Heart right ventricle (tissue), 16 donors: ENCODE measurements around the gene LPP. TPM values are rescaled to one million over a fixed set of nuclear protein-coding genes. Genes with fewer than 3 reads are reported as not detected.
A peak's percentile ranks its signal among the peaks of the same experiment; 100 is the strongest.

Source experiments
- ATAC-seq, 8 donors: fragments of 200-7000 bp; cut with Tn5 transposase; one replicate each; pipeline ENCODE4 v1.9.1; 2020; ENCODE audit warnings: mild to moderate bottlenecking in 8 of 8, moderate library complexity in 8 of 8, moderate number of reproducible peaks in 1 of 8
- DNase-seq, 2 donors: peaks; one replicate each; pipeline ENCODE4 v3.0.0-alpha.2; 2020
- H3K27ac ChIP-seq, 10 donors: fragments of 200-600 bp; sonication (generic) in 2 of 10; one replicate each; pipeline versions ENCODE4 v1.5.0 to v1.8.0; 2020 to 2022; ENCODE audit warnings: mild to moderate bottlenecking in 3 of 10
- H3K27me3 ChIP-seq, 7 donors: fragments of 200-600 bp; one replicate each; pipeline ENCODE4 v1.8.0; 2021 to 2022; ENCODE audit warnings: mild to moderate bottlenecking in 2 of 7
- H3K36me3 ChIP-seq, 9 donors: fragments of 200-600 bp; sonication (generic) in 1 of 9; one replicate each; pipeline versions ENCODE4 v1.5.0 to v1.8.0; 2020 to 2022; ENCODE audit warnings: mild to moderate bottlenecking in 2 of 9
- H3K4me1 ChIP-seq, 9 donors: fragments of 200-600 bp; sonication (generic) in 1 of 9; one replicate each; pipeline versions ENCODE4 v1.5.0 to v1.8.0; 2020 to 2022; ENCODE audit warnings: mild to moderate bottlenecking in 4 of 9
- H3K4me3 ChIP-seq, 10 donors: fragments of 200-600 bp; sonication (generic) in 2 of 10; one replicate each; pipeline versions ENCODE4 v1.5.0 to v1.8.0; 2020 to 2022; ENCODE audit warnings: mild to moderate bottlenecking in 7 of 10, moderate library complexity in 2 of 10
- H3K9me3 ChIP-seq, 11 donors: fragments of 200-600 bp in 10 of 11; sonication (generic) in 2 of 11; one replicate each; pipeline versions ENCODE4 v1.5.0 to v1.8.0; 2013 to 2022; ENCODE audit warnings: mild to moderate bottlenecking in 2 of 11, control low read depth in 1 of 11, moderate library complexity in 1 of 11
- WGBS, 2 donors: extraction: QIAGEN DNeasy Blood & Tissue Kit; methylation state at CpG; one replicate each; pipeline ENCODE4 v1.1.7; 2013; ENCODE audit warnings: inconsistent platforms in 1 of 2; 5-methylcytosine and 5-hydroxymethylcytosine counted together
- intact Hi-C, 10 donors: fragments of 100-400 bp; cut with DNase I; formaldehyde crosslinking; loops; one replicate each; pipeline versions ENCODE4 v1.11.1 to v1.14.2; 2022
- long read RNA-seq, 3 donors: library from polyadenylated mRNA; unstranded; transcript quantifications; one replicate each; pipeline ENCODE4 v2.0.0, GENCODE V29; 2020 to 2021
- polyA plus RNA-seq, 2 donors: library from polyadenylated mRNA; stranded (reverse); fragments of 200-250 nt; gene quantifications; one replicate each; pipeline ENCODE4 v1.2.3, GENCODE V29; 2013
- total RNA-seq, 10 donors: library from RNA; stranded (reverse); fragmentation: NEBNext Ultra II Directional in 3 of 10; extraction: Animal tissue kit (Norgen Biotek cat#: 25700) in 3 of 10; gene quantifications; one replicate each; pipeline versions ENCODE4 v1.2.1 to v1.2.4, GENCODE V29; 2021 to 2023
- TF ChIP-seq, protein P1 (sequence below), 9 donors: fragments of 200-600 bp; sonication (generic) in 2 of 9; IDR thresholded peaks; one replicate each; pipeline versions ENCODE4 v1.5.0 to v1.8.0; 2021 to 2022; ENCODE audit warnings: antibody characterized with exemption in 9 of 9, mild to moderate bottlenecking in 5 of 9, moderate library complexity in 1 of 9
- donor health status: Arrhythmogenic right ventricular cardiomyopathy.
- donor health status: ischemic (EF 13 %, LVEDD 7.1; RV severe dilation, severe dysfunction).
- donor health status: healthy with polysubstance abuse.
- donor health status: DM: no; HTN: yes; CAD: no.
- donor health status: DM: no; HTN: no; CAD: no.
- donor health status: ischemic (EF 25% LVEDD 6.9; RV normal size, moderate dysfunction).
- donor health status: ischemic (EF 25% LVEDD 5.7; RV mildly dilated, moderate dysfunction).
- donor health status: healthy.
- donor health status: DM: yes; HTN: yes; CAD: no.
- donor health status: Ischemic cardiomyopathy.
- donor health status: ischemic (EF 35%, LVEDD 5.7; RV mildly dilated, moderate dysfunction).
- donor health status: nonischemic (EF 11% LVEDD 7.7; RV severe dilation, severe dysfunction).
- donor health status: DM: yes; HTN: yes; CAD: no.
- donor health status: PGD.
- donor health status: ischemic (EF 29% LVEDD 5.4; RV normal size, mild dysfunction).
- donor health status: nonischemic (EF 23%, LVEDD 6.1; RV moderate dilation, normal function).

LPP gene
- 100 to 1,000 TPM; 116 to 188 (median 148) TPM for total RNA-seq
- 10 to 100 TPM in 1 of 2 donors, 1 to 10 TPM in 1; 8.5 to 12.9 TPM for polyA plus RNA-seq
- long read RNA-seq, donor 1, partial matches to known transcripts: 30 of 40 reads
- long read RNA-seq, donor 1, other reads (novel, unspliced or antisense): 10 of 40 reads
- long read RNA-seq, donor 2, partial matches to known transcripts: 33 of 50 reads
- long read RNA-seq, donor 2, other reads (novel, unspliced or antisense): 17 of 50 reads
- long read RNA-seq, donor 3, partial matches to known transcripts: 62 of 125 reads
- long read RNA-seq, donor 3, other reads (novel, unspliced or antisense): 63 of 125 reads

DNA sequence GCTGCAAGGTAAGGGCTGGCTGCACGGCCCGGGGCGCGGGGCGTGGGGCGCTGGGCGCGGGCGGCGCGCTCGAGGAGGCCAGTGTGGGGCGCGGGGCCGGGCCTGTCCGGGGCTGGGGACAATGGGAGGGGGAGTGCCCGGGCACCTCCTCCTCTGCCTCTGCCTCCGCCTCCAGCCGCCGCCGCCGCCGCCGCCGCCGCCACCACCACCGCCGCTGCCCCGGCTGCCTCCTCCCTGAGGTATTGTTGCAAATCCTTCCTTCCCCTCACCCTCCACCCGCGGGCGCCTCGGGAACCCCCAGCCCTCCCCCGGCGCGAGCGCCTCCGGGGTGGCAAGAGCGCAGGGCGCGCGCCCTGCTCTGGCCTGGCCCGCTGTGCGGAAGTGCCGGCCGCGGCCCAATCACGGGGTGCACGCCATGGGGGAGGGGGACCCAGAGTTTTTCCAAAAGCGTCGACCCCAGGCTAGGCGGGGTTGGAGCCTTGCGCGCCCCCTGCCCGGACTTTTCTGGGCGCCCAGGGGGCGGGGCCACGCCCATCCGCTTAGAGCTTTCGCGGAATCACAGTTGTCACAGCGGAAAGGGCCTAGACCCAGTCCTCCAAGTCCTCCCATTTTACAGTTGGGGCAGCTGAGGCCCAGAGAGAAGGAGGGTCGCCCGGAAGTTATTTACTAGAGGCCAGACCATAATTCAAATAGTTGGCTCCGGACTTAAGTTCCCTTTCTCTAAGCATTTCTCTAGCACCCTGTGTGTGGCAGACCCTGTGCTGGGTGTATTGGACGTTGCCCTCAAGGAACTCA, at the start of gene LPP:
Gene LPP (plus strand): TSS at position 144 of the 795 bp plus-strand sequence. CDS start 251,964 bp downstream, outside the sequence.
- TF ChIP-seq, protein P1, sequence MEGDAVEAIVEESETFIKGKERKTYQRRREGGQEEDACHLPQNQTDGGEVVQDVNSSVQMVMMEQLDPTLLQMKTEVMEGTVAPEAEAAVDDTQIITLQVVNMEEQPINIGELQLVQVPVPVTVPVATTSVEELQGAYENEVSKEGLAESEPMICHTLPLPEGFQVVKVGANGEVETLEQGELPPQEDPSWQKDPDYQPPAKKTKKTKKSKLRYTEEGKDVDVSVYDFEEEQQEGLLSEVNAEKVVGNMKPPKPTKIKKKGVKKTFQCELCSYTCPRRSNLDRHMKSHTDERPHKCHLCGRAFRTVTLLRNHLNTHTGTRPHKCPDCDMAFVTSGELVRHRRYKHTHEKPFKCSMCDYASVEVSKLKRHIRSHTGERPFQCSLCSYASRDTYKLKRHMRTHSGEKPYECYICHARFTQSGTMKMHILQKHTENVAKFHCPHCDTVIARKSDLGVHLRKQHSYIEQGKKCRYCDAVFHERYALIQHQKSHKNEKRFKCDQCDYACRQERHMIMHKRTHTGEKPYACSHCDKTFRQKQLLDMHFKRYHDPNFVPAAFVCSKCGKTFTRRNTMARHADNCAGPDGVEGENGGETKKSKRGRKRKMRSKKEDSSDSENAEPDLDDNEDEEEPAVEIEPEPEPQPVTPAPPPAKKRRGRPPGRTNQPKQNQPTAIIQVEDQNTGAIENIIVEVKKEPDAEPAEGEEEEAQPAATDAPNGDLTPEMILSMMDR (IDR thresholded peaks at IDR 0.05): peak in 2 of 9 donors; percentile 23 to 26
- intact Hi-C loops: loop anchor here in 9 of 10 donors (1.0 to 10.0 kb wide), 11 partner anchors 77 to 801 kb away; partner anchors contain the start of gene BCL6 (in 4 of the 9)
- H3K4me1 ChIP-seq: peaks cover 0 to 67% (median 54%) of the 10 kb centered on the region in 9 donors
- 0% methylated on average over 26 to 65 of the region's 66 CpGs for WGBS, 2 donors
- DNase-seq: peak; percentile 76 to 82
- no peaks in the 10 kb centered on the region for H3K36me3 ChIP-seq
- peak within 1 kb of the TSS; percentile 66 to 92 (median 80) for H3K4me3 ChIP-seq
- H3K27me3 ChIP-seq: no peaks in the 10 kb centered on the region
- H3K9me3 ChIP-seq: no peaks in the 10 kb centered on the region
- peak; percentile 72 to 93 (median 82) for ATAC-seq
- H3K27ac ChIP-seq: peak within 1 kb of the TSS; percentile 90 to 99 (median 96)

GRCh38 chr3:188106006-188106405, 48.0 kb upstream of the LPP start:
- DNase-seq: no peak
- H3K9me3 ChIP-seq: peaks cover 0 to 9% (median 0%) of the 10 kb centered on the region in 11 donors
- 68 to 77% methylated on average over 1 of the region's 1 CpG for WGBS, 2 donors
- ATAC-seq: no peak
- TF ChIP-seq, protein P1 (IDR thresholded peaks at IDR 0.05): no peak
- H3K36me3 ChIP-seq: no peaks in the 10 kb centered on the region
- intact Hi-C loops: no loop called here
- H3K27me3 ChIP-seq: no peaks in the 10 kb centered on the region
- H3K27ac ChIP-seq: no peak overlapping the region
- H3K4me3 ChIP-seq: no peak overlapping the region
- H3K4me1 ChIP-seq: peaks cover 0 to 10% (median 0%) of the 10 kb centered on the region in 9 donors

DNA sequence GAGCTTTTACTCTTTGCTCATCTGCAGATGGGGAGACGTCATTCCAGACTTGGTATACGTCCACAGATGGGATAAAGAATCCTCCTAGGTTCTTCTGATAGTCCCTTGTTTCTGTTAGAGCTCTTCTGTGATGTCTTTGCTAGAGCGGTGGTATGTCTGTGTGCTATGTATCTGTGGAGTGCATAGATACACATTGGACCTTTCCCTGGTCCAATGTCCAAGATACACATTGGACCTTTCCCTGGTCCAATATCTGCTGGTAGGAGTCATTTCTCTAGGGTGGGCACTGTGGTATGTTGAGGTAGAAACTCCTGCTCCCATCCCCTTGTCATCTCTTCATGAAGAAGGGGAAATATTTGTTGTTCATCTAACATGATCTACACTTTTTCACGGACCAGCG, 47.5 kb upstream of the LPP start:
- Histone ChIP-seq H3K36me3 (no peaks in the 10 kb centered on the region), H3K4me3 (no peak overlapping the region), H3K9me3 (peaks cover 0 to 4% (median 0%) of the 10 kb centered on the region in 11 donors), H3K4me1 (peaks cover 0 to 10% (median 0%) of the 10 kb centered on the region in 9 donors), H3K27me3 (no peaks in the 10 kb centered on the region), H3K27ac (no peak overlapping the region)
- TF ChIP-seq, protein P1 (IDR thresholded peaks at IDR 0.05): no peak
- 91 to 96% methylated on average over 5 of the region's 5 CpGs for WGBS, 2 donors
- intact Hi-C loops: no loop called here
- no peak for DNase-seq
- no peak for ATAC-seq
